HG03342 (cell line): Measurements from ENCODE around the gene MPZL3.
"Not testable (repeated sequence)": the region's sequence is repeated elsewhere in the genome, so short reads cannot be mapped to it uniquely, and the experiment has no call there.

Experiments
- ATAC-seq: cut with Tn5 transposase; IDR thresholded peaks from one replicate; pipeline ENCODE4 v1.9.1; 2021; ENCODE audit warnings: mild to moderate bottlenecking, moderate library complexity; ENCODE audit not compliant: unreplicated experiment

MPZL3 gene

GRCh38 chr11:118190942-118191506 lies 61.1 kb downstream of the MPZL3 start:
- ATAC-seq, result not testable (repeated sequence)

DNA sequence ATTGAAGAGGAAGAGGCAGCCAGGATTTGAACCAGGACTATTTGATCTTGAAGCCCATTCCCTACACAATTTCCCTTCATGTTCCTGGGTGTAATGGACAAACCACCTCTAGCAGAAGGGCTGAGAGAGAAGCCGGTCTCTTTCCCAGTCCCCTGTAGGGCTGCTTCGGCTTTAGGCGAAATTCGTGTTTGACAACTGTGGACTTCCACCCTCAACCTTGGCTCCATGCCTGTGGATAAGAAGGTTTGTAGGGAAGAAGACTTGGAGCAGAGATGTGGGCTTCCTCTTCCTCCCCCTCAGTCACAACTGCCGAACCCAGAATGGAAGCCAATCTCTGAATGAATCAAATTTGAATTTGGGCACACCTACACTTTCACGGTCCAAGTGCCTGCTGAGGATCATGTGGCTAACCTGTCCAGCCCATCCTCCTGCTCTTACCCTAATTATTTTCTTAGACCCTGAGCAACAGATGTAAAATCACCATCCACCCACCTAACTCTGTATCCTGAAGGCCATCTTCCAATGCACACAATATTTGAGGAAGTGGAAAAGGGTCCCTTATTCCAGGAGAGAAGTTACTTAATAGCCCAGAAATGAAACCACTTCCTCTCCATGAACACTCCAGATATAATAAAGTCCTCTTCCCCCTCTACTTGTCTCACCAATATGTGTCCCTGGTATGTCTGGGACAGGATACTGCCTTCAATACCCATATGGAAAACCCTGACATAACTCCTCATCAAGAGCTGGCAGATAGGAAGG lies 65.6 kb downstream of the MPZL3 start:
- ATAC-seq, result no peak

- no peak for ATAC-seq
Measured at GRCh38 chr11:118184784-118185579, 67.2 kb downstream of the MPZL3 start.

GRCh38 chr11:118183691-118184090 lies 68.5 kb downstream of the MPZL3 start:
- not testable (repeated sequence) for ATAC-seq

GRCh38 chr11:118180300-118180703 lies 71.9 kb downstream of the MPZL3 start:
- ATAC-seq, result no peak

DNA sequence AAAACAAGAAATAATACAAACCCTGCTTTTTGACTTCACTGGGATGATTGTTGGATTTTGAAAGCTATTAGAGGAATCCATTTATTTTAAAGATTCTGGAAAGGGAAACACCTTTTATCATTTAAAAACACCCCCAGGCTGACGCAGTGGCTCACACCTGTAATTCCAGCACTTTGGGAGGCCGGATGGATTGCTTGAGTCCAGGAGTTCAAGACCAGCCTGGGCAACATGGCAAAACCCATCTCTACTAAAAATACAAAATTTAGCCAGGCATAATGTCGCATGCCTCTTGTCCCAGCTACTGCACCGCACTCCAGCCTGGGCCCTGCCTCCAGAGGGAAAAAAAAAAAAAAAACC lies 75.4 kb downstream of the MPZL3 start:
- no peak for ATAC-seq
